ENCODE measurements around the gene TGFA.

DNA sequence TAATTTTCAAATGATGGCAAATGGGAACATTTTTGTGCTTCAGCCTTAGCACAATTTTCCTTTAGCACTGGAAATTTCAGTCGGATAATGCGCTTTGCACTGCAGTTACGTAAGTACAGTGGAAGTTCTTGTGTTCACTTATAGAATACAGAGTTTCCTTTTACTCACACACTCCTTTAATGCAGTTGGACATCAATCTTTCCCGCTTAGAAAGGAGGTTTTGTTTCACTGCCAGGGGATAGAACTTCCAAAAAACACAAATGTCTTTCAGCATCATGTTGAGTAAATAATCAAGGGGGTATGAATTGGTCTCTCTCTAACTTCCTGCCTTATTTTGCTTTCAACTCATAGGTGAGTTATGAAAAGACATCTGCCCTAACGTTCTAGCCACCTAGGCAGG lies 63.2 kb downstream of the TGFA start:
- TF ChIP-seq EP300 (IDR thresholded peaks at IDR 0.05) (no peak), POLR2AphosphoS5 (IDR thresholded peaks at IDR 0.05) (no peak), POLR2A (IDR thresholded peaks at IDR 0.05) (no peak)
- TF ChIP-seq, protein P1, sequence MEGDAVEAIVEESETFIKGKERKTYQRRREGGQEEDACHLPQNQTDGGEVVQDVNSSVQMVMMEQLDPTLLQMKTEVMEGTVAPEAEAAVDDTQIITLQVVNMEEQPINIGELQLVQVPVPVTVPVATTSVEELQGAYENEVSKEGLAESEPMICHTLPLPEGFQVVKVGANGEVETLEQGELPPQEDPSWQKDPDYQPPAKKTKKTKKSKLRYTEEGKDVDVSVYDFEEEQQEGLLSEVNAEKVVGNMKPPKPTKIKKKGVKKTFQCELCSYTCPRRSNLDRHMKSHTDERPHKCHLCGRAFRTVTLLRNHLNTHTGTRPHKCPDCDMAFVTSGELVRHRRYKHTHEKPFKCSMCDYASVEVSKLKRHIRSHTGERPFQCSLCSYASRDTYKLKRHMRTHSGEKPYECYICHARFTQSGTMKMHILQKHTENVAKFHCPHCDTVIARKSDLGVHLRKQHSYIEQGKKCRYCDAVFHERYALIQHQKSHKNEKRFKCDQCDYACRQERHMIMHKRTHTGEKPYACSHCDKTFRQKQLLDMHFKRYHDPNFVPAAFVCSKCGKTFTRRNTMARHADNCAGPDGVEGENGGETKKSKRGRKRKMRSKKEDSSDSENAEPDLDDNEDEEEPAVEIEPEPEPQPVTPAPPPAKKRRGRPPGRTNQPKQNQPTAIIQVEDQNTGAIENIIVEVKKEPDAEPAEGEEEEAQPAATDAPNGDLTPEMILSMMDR (IDR thresholded peaks at IDR 0.05): no peak

Measured in upper lobe of left lung (tissue), 4 donors.